DOHH2 (cell line): ENCODE measurements around the gene NEDD4L.

ENCODE experiments used
- H3F3A ChIP-seq: fragments of 200-600 bp; sonication (generic), shearing (Covaris generic); 2 replicates; pipeline ENCODE4 v1.6.0; 2016; ENCODE audit warnings: antibody characterized with exemption, mild to moderate bottlenecking; ENCODE audit not compliant: control insufficient read depth, insufficient read depth
- H3K27ac ChIP-seq: fragments of 200-600 bp; sonication (generic); 2 replicates; pipeline ENCODE4 v1.5.1; 2014; ENCODE audit warnings: low read depth, mild to moderate bottlenecking, low read length, moderate library complexity
- H3K27me3 ChIP-seq: fragments of 200-600 bp; sonication (generic); 2 replicates; pipeline ENCODE4 v1.6.1; 2014; ENCODE audit warnings: mild to moderate bottlenecking, low read length, mixed read lengths; ENCODE audit not compliant: control insufficient read depth
- H3K36me3 ChIP-seq: fragments of 200-600 bp; sonication (generic); 2 replicates; pipeline ENCODE4 v1.6.1; 2014; ENCODE audit warnings: mild to moderate bottlenecking, low read length, moderate library complexity, mixed read lengths; ENCODE audit not compliant: control insufficient read depth
- H3K4me1 ChIP-seq: fragments of 200-600 bp; sonication (generic); 2 replicates; pipeline ENCODE4 v1.6.1; 2014; ENCODE audit warnings: mild to moderate bottlenecking, low read length, mixed read lengths; ENCODE audit not compliant: control insufficient read depth
- H3K4me2 ChIP-seq: fragments of 200-600 bp; sonication (generic); 2 replicates; pipeline ENCODE4 v1.6.0; 2014; ENCODE audit warnings: mild to moderate bottlenecking, low read length, moderate library complexity
- H3K4me3 ChIP-seq: fragments of 200-600 bp; sonication (generic); 2 replicates; pipeline ENCODE4 v1.5.1; 2014; ENCODE audit warnings: mild to moderate bottlenecking, low read length, mixed read lengths
- H3K79me2 ChIP-seq: fragments of 200-600 bp; sonication (generic); 2 replicates; pipeline ENCODE4 v1.6.1; 2014; ENCODE audit warnings: mild to moderate bottlenecking, low read length, mixed read lengths; ENCODE audit not compliant: control insufficient read depth
- H3K9me2 ChIP-seq: fragments of 200-600 bp; sonication (generic); replicated peaks from 2 replicates; pipeline ENCODE4 v1.6.1; 2014; ENCODE audit warnings: mild to moderate bottlenecking, low read length, mixed read lengths; ENCODE audit not compliant: control insufficient read depth
- H3K9me3 ChIP-seq: fragments of 200-600 bp; sonication (generic); 2 replicates; pipeline ENCODE4 v1.6.1; 2014; ENCODE audit warnings: antibody characterized with exemption, low read length, mixed read lengths; ENCODE audit not compliant: control insufficient read depth, insufficient read depth
- H4K20me1 ChIP-seq: fragments of 200-600 bp; sonication (generic); 2 replicates; pipeline ENCODE4 v1.6.0; 2014; ENCODE audit warnings: low read depth, mild to moderate bottlenecking, antibody characterized with exemption, low read length, moderate library complexity; ENCODE audit not compliant: control insufficient read depth, insufficient read depth
- EZH2phosphoT487 ChIP-seq: fragments of 200-600 bp; sonication (generic); IDR thresholded peaks from 2 replicates; pipeline ENCODE4 v1.6.1; 2017; ENCODE audit warnings: borderline replicate concordance, mild to moderate bottlenecking, antibody characterized with exemption, low read length, moderate library complexity, mixed read lengths
- TF ChIP-seq, protein P1 (sequence below): fragments of 200-600 bp; sonication (generic); IDR thresholded peaks from one replicate; pipeline ENCODE4 v1.5.1; 2014; ENCODE audit warnings: antibody characterized with exemption, mild to moderate bottlenecking, low read depth, low read length; ENCODE audit not compliant: poor library complexity, severe bottlenecking

NEDD4L gene

DNA sequence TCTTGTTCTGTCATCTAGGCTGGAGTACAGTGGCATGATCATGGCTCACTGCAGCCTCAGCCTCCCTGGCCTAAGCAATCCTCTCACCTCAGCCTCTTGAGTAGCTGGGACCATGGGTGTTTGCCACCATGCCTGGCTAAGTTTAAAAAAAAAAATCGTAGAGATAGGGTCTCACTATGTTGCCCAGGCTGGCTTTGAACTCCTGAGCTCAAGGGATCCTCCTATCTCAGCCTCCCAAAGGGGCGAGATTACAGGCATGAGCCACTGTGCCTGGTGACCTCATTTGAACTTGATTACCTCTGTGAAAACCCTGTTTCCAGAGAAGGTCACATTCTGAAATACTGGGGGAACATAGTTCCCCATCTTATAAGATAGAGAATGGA lies 190.3 kb downstream of the NEDD4L start:
- no peak for TF ChIP-seq EZH2phosphoT487
- TF ChIP-seq, protein P1, sequence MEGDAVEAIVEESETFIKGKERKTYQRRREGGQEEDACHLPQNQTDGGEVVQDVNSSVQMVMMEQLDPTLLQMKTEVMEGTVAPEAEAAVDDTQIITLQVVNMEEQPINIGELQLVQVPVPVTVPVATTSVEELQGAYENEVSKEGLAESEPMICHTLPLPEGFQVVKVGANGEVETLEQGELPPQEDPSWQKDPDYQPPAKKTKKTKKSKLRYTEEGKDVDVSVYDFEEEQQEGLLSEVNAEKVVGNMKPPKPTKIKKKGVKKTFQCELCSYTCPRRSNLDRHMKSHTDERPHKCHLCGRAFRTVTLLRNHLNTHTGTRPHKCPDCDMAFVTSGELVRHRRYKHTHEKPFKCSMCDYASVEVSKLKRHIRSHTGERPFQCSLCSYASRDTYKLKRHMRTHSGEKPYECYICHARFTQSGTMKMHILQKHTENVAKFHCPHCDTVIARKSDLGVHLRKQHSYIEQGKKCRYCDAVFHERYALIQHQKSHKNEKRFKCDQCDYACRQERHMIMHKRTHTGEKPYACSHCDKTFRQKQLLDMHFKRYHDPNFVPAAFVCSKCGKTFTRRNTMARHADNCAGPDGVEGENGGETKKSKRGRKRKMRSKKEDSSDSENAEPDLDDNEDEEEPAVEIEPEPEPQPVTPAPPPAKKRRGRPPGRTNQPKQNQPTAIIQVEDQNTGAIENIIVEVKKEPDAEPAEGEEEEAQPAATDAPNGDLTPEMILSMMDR = no peak
- peaks cover 54% of the 10 kb centered on the region for H3K79me2 ChIP-seq
- no peak overlapping the region for H3K4me2 ChIP-seq
- H3K27me3 ChIP-seq = no peaks in the 10 kb centered on the region
- H3K9me3 ChIP-seq = no peaks in the 10 kb centered on the region
- H3K4me3 ChIP-seq = no peak overlapping the region
- H3K36me3 ChIP-seq = peaks cover 6% of the 10 kb centered on the region
- no peak overlapping the region for H3K27ac ChIP-seq
- H3F3A ChIP-seq = no peaks in the 10 kb centered on the region
- no peaks in the 10 kb centered on the region for H3K9me2 ChIP-seq
- H4K20me1 ChIP-seq = no peaks in the 10 kb centered on the region; the same call in 1 of the 2 replicates
- H3K4me1 ChIP-seq = peaks cover 30% of the 10 kb centered on the region

DNA sequence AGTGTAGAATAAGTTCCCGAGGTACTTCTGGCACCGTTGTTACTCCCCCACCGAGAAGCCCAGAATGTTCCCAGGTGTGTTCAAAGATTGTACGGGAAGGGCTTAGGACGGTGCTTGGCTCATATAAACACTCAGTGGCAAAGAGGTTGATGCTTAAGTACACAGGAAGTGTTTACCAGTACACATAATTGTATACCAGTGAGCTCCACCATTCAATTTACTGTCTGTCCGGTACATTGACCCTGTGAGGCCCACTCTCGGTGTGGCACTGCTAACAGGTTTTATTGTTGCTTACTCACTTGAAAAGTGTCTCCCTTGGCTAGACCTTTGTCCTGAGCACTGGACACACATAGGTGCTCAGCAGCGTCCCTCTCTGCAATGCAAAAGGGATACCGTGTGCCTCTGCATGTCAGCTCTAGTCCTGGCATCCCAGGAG lies 191.0 kb downstream of the NEDD4L start:
- no peak for TF ChIP-seq EZH2phosphoT487
- TF ChIP-seq, protein P1 = no peak
- H3K4me1 ChIP-seq = peaks cover 26% of the 10 kb centered on the region
- H3K4me2 ChIP-seq = no peak overlapping the region
- no peak overlapping the region for H3K27ac ChIP-seq
- no peaks in the 10 kb centered on the region for H3K9me3 ChIP-seq
- H3K79me2 ChIP-seq = peaks cover 58% of the 10 kb centered on the region
- H3K9me2 ChIP-seq = no peaks in the 10 kb centered on the region
- no peaks in the 10 kb centered on the region for H3K27me3 ChIP-seq
- H3K36me3 ChIP-seq = peaks cover 6% of the 10 kb centered on the region
- H4K20me1 ChIP-seq = peaks cover 6% of the 10 kb centered on the region; the same call in 1 of the 2 replicates
- no peak overlapping the region for H3K4me3 ChIP-seq
- H3F3A ChIP-seq = no peaks in the 10 kb centered on the region

DNA sequence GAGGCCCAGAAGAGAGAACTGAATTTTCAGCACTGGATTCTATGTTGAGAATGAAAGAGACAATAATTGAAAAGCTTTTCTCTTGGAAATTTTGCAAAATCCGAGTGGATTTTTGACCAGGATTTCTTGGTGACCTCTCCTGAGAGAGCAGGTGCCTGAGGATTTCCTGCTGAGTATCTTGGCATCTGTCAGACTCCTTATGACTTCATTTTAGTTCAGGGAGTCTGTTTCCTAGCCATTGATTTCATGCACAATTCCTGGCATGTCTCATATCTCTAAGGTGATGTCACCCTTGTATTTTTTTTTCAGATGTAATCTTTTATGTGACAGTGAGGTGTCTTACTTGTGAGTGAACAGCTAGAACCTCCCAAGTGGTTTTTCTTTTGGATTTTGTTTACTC lies 195.9 kb downstream of the NEDD4L start:
- no peak overlapping the region for H3K4me2 ChIP-seq
- H3K9me2 ChIP-seq = no peaks in the 10 kb centered on the region
- TF ChIP-seq EZH2phosphoT487 = no peak
- TF ChIP-seq, protein P1 = no peak
- H4K20me1 ChIP-seq = peaks cover 6% of the 10 kb centered on the region; the same call in 1 of the 2 replicates
- H3K4me1 ChIP-seq = no peaks in the 10 kb centered on the region
- H3K27me3 ChIP-seq = no peaks in the 10 kb centered on the region
- no peaks in the 10 kb centered on the region for H3K36me3 ChIP-seq
- no peaks in the 10 kb centered on the region for H3K9me3 ChIP-seq
- H3K4me3 ChIP-seq = no peak overlapping the region
- no peaks in the 10 kb centered on the region for H3F3A ChIP-seq
- H3K27ac ChIP-seq = no peak overlapping the region
- H3K79me2 ChIP-seq = peaks cover 54% of the 10 kb centered on the region
